CD4-positive, alpha-beta T cell treated with Interleukin-6 at 100 ng/mL for 8 hours (primary cell): ENCODE results near the gene MARVELD1.
A peak's percentile ranks its signal among the peaks of the same experiment; 100 is the strongest.

ENCODE experiments used
- DNase-seq: peaks from one replicate; pipeline ENCODE4 v3.0.0-alpha.2; 2020; ENCODE audit warnings: mixed read lengths, low spot score

The MARVELD1 gene

DNA sequence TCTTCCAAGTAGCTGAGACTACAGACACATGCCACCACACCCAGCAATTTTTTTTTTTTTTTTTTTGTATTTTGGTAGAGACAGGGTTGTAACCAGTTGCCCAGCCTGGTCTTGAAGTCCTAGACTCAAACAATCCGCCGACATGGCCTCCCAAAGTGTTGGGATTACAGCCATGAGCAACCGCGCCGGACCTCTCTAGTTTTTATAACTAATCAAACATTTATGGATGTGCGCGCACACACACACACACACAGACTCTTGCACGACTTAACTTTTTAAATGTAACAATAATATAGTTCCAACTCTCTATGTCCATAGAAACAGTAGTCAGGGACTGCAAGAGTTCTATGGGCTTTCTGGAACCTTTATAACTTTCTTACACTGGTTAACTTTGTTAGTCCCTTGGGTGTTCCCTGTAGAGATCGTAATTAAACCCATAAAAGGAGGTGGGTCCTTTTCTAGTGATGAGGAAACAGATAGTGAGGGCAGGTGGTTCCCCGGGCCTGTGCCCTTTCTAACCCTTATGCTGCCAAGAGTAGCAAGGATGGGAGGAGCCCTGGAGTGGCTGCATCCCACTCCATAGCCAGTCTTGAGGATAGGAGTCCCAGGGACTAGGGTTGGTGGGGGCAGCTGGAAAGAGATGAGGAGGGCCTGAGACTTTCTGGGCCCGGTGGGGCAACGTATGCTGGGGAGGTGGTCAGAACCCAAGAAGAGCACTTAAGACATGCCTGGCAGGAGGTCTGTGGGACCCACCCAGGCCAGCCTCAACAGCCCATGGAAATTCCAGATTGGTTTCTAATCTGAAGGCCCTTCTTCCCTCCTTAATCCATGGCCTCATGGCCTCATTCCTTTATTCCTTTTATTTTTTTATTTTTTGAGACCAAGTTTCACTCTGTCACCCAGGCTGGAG is 8.6 kb downstream of the MARVELD1 start:
- no peak for DNase-seq

DNA sequence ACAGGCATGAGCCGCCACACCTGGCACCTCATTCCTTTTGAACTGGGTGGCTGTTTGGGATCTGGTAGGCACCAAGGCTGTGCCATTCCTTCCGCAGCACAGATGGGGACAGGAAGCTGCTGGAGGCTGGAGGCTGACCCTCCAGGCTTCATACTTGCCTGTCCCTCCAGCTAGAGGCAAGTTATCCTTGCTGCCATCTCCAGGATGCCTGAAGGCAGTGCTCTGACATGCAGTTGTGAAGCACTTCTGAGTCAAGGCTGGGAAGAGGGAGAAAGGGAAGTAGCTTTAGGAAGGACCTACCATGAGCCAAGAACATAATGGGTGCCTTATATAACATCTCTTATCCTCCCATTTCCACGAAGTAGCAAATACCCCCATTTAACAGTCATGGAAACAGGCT is 9.5 kb downstream of the MARVELD1 start:
- DNase-seq, result no peak

GRCh38 chr10:97724341-97724941 is 10.9 kb downstream of the MARVELD1 start:
- no peak for DNase-seq

- no peak for DNase-seq
Measured at GRCh38 chr10:97726636-97727178, 13.2 kb downstream of the MARVELD1 start.

GRCh38 chr10:97729014-97729413 is 15.5 kb downstream of the MARVELD1 start:
- DNase-seq, result no peak

GRCh38 chr10:97731346-97732051 is 18.0 kb downstream of the MARVELD1 start:
- DNase-seq, result peak; percentile 48

DNA sequence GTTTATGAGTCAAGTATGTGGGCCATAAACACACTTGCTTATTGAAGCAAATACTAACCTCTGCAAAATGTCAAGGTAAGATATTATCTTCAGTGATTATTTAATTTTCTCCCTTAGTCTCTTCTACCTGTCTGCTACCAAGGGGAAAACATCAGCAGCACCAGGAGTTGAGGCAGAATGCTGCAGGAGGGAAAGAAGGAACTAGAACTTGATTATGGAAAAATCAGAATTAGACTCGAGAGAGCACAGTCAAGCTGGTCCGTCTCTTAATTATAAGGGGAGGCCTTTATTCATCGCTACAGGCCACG is 18.5 kb downstream of the MARVELD1 start:
- DNase-seq, result no peak

- DNase-seq, result no peak
Measured at GRCh38 chr10:97733256-97733655, 19.7 kb downstream of the MARVELD1 start.

- no peak for DNase-seq
Measured at GRCh38 chr10:97734021-97734420, 20.5 kb downstream of the MARVELD1 start.

DNA sequence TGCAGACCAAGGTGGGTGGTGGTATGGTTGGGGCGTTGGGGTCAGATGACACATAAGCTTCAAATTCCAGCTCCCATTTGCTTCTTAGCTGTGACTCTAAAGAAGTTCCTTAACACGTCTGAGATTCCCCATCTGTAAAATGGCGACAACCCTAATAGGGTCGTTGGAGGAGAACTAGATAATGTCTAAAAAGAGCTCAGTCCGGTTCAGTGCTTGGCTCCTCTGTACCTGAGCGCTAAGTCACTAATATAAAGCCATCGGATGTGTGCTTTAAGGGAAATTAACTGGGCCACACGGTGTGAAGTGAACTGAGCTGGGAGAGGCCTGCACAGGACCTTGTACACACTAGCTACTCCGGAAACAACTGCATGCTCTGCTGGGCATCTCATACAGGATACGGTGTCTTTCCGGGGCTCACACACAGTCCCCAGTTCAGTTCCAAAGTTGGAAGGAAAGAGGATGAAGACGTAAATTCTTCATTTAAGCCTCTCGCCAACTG is 22.9 kb downstream of the MARVELD1 start:
- no peak for DNase-seq

- DNase-seq, result peak; percentile 94
Measured at GRCh38 chr10:97736902-97737769, 23.6 kb downstream of the MARVELD1 start, which contains the start of gene ZFYVE27. Gene ZFYVE27, plus strand, starts transcription at chr10:97737128. Its CDS starts 1,350 bp downstream, at chr10:97738478.

DNA sequence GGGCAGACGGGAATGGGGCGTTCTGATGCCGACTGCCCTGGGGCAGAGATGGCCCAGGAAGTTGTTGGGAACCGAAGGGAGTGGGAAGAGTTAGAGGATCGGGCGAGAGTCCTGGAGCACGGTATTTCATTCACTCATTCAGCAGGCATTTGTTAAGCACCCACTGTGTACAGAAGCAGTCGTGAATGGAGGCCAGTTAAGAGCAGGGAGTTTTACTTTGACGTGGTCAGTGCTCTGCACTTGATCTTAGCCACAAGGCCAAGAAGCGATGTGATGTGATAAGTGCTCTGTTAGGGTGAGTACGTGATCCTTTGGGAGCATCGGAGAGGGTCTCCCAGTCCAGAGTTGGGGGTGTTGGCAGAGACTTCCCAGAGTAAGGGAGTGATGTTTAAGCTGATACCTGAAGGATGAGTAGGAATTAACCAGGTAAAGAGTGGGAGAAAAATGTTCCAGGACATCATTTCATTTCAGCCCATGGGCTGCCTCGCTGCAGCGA is 24.3 kb downstream of the MARVELD1 start:
- DNase-seq, result no peak

DNA sequence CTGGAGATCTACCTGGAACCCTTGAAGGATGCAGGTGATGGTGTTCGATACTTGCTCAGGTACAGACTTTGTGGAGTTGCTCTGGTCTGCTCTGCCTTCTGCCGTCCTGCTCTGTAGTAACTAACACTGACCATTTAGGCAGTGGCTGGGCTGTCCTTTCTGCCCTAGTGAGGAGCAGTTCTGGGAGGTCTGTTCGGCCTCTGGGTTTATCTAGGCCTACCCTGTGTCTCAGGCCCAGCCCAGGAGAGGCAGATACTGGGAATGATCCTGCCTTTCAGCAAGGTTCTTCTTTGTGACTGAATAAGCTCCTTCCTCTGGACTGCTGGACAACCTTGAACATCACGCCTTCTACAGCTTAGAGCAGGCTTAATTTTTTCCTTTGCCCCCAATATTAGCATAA is 25.1 kb downstream of the MARVELD1 start:
- DNase-seq, result no peak

DNA sequence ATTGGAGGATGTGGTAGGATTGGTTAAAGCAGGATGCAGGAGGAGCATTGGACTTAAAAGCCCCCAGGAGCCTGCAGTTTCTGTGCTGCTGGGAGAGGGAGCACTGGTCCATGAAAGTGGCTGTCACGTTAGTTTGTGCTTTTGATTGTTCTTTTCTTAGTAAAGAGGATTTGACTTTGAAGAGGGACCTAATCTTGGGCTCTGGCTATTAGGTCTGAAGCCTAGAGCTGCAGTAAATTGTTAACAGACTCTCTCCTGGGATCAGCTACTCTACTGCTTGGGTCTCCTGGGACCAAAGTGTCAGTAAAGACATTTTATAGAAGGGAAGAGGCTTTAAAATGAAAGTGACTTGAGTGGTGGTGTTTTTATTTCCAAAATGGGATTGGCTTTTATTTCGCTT is 27.1 kb downstream of the MARVELD1 start:
- no peak for DNase-seq

DNA sequence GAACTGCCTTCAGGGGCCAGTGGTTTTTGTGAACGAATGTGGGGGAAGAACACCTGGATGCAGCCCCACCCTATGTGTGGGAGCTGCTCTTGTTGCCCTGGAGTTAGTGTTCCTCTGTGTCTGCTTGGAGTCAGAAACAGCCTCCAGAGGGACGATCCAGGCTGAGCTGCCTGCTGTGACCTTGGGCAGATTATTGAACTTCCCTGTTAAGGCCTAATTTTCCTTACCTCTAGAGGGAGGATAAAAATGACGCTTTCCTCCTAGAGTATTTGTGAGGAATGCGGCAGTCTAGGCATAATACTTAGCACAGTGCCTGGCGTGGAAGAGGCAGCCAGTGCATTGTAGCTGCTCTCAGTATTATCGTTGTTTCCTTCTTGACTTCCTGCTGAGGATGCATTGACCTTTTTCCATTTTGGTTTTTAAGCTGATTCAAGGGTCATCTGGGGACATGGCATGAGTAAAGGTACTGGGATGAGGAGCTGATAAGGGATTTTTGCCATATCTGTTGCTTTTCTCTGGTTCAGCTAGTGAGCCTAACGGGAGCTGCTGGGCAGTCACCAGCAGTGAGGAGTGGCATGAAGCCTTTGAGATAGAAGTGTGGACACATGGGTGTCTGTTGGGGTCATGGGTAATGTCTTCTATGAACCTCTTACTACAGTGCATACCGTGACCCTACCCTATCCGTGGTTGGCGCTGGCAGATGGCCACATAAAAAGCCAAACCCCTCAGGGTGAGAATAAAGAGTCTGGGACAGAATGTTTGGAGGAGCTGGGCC is 29.8 kb downstream of the MARVELD1 start:
- no peak for DNase-seq

DNA sequence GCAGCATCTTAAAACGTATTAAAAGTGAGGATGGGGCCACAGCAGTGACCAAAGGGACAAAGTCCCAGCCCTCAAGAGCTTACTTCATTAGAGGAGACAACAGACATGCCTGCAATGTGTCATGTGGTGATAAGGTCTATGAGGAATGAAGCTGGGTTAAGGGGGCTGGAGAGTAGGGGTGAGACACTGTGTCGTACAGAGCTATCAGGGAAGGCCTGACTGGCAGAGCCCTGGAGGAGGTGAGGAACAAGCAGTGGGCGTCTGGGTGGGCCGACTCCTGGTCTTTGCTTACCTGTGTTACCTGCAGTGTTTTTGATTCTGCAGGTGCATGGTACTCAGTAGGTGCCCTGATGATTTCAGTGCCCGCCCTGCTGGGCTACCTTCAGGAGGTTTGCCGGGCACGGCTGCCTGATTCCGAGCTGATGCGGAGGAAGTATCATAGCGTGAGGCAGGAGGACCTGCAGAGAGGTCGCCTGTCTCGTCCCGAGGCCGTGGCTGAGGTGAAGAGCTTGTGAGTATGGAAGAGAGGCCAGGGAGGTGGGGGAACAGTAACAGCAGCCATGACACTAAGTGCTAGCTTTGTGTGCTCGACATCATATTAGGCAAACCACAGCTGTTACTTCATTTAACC is 31.0 kb downstream of the MARVELD1 start:
- DNase-seq, result no peak

DNA sequence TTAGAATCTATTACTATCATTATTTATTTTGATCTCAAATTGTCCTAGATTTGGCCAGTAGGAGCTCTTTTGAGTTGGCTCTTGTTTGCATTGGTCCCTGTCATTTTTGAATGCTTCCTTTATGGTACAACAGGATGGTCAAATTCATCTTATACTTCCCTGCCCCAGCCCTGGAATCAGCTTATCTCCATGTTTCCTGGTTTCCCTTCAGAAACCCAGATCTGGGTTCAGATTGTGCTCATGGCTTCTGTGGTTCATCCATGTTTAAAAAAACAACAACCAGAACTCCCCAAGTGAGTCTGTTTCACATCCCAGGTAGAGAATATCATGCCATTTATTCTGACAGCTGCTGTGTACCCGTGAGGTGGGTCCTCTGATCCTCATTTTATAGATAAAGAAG is 34.0 kb downstream of the MARVELD1 start:
- no peak for DNase-seq

GRCh38 chr10:97748116-97748515 is 34.6 kb downstream of the MARVELD1 start:
- DNase-seq, result no peak

GRCh38 chr10:97752956-97753355 is 39.4 kb downstream of the MARVELD1 start:
- DNase-seq, result no peak

DNA sequence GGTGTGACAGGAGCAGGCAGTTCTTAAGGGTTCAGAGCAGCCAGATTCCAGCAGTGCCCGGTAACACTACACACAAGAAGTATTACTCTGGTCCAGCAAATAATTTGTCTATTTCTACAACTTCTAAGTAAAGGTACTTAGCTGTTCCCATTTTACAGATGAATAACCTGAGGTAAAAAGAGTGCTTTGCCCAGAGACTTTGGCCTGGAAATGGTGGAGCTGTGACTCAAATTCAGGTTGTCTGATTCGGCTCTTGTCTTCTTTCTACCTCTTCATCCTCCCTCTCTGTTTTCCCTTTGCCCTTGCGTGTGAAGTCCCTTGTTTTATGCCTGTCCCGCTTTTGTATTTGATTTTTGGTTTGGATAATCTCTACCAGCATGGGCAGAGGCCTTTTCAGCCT is 41.2 kb downstream of the MARVELD1 start:
- no peak for DNase-seq
